HEK293 (cell line): ENCODE measurements around the gene ZNF17.
A peak's percentile ranks its signal among the peaks of the same experiment; 100 is the strongest.

Source experiments
- GLIS2 ChIP-seq: fragments of 450-650 bp; formaldehyde crosslinking; IDR thresholded peaks from 2 replicates; pipeline ENCODE4 v1.5.1; 2016; ENCODE audit warnings: missing biosample characterization, missing genetic modification characterization
- REPIN1 ChIP-seq: fragments of 450-650 bp; formaldehyde crosslinking; IDR thresholded peaks from 2 replicates; pipeline ENCODE4 v1.5.1; 2017; ENCODE audit warnings: missing biosample characterization, missing genetic modification characterization, low read depth
- SP3 ChIP-seq: fragments of 450-650 bp; formaldehyde crosslinking; IDR thresholded peaks from 2 replicates; pipeline ENCODE4 v1.5.1; 2016; ENCODE audit warnings: missing biosample characterization, missing genetic modification characterization
- SP7 ChIP-seq: fragments of 450-650 bp; formaldehyde crosslinking; IDR thresholded peaks from 2 replicates; pipeline ENCODE4 v1.5.1; 2016; ENCODE audit warnings: missing biosample characterization, missing genetic modification characterization
- ZBTB10 ChIP-seq: fragments of 450-650 bp; formaldehyde crosslinking; IDR thresholded peaks from 2 replicates; pipeline ENCODE4 v1.5.1; 2016; ENCODE audit warnings: missing biosample characterization, missing genetic modification characterization
- ZBTB11 ChIP-seq: fragments of 450-650 bp; formaldehyde crosslinking; conservative IDR thresholded peaks from 2 replicates; pipeline ENCODE4 v1.5.1; 2016; ENCODE audit warnings: low read depth, missing biosample characterization, missing genetic modification characterization
- ZBTB21 ChIP-seq: fragments of 450-650 bp; formaldehyde crosslinking; IDR thresholded peaks from 2 replicates; pipeline ENCODE4 v1.5.1; 2017; ENCODE audit warnings: missing biosample characterization, missing genetic modification characterization
- ZEB2 ChIP-seq: fragments of 450-650 bp; formaldehyde crosslinking; IDR thresholded peaks from 2 replicates; pipeline ENCODE4 v1.5.1; 2016; ENCODE audit warnings: missing biosample characterization, missing genetic modification characterization
- ZFHX2 ChIP-seq: fragments of 450-650 bp; formaldehyde crosslinking; conservative IDR thresholded peaks from 2 replicates; pipeline ENCODE4 v1.5.1; 2016; ENCODE audit warnings: missing biosample characterization, missing genetic modification characterization
- ZFP69B ChIP-seq: fragments of 450-650 bp; formaldehyde crosslinking; IDR thresholded peaks from 2 replicates; pipeline ENCODE4 v1.5.1; 2016; ENCODE audit warnings: missing biosample characterization, missing genetic modification characterization
- ZNF169 ChIP-seq: fragments of 450-650 bp; formaldehyde crosslinking; IDR thresholded peaks from 2 replicates; pipeline ENCODE4 v1.5.1; 2016; ENCODE audit warnings: missing biosample characterization, missing genetic modification characterization
- ZNF174 ChIP-seq: fragments of 450-650 bp; formaldehyde crosslinking; IDR thresholded peaks from 2 replicates; pipeline ENCODE4 v1.5.0; 2017; ENCODE audit warnings: missing biosample characterization, mild to moderate bottlenecking, missing genetic modification characterization
- ZNF221 ChIP-seq: fragments of 450-650 bp; formaldehyde crosslinking; IDR thresholded peaks from 2 replicates; pipeline ENCODE4 v1.5.1; 2017; ENCODE audit warnings: missing biosample characterization, missing genetic modification characterization, borderline replicate concordance
- ZNF223 ChIP-seq: fragments of 450-650 bp; formaldehyde crosslinking; IDR thresholded peaks from 2 replicates; pipeline ENCODE4 v1.5.1; 2016; ENCODE audit warnings: missing biosample characterization, missing genetic modification characterization
- ZNF302 ChIP-seq: fragments of 450-650 bp; formaldehyde crosslinking; IDR thresholded peaks from 2 replicates; pipeline ENCODE4 v1.5.1; 2016; ENCODE audit warnings: missing biosample characterization, missing genetic modification characterization, low read depth
- ZNF311 ChIP-seq: fragments of 450-650 bp; formaldehyde crosslinking; IDR thresholded peaks from 2 replicates; pipeline ENCODE4 v1.5.1; 2017; ENCODE audit warnings: missing biosample characterization, missing genetic modification characterization, borderline replicate concordance
- ZNF391 ChIP-seq: fragments of 450-650 bp; formaldehyde crosslinking; IDR thresholded peaks from 2 replicates; pipeline ENCODE4 v1.5.1; 2016; ENCODE audit warnings: low read depth, missing biosample characterization, missing genetic modification characterization, borderline replicate concordance
- ZNF416 ChIP-seq: fragments of 450-650 bp; formaldehyde crosslinking; IDR thresholded peaks from 2 replicates; pipeline ENCODE4 v1.5.1; 2016; ENCODE audit warnings: missing biosample characterization, missing genetic modification characterization
- ZNF423 ChIP-seq: fragments of 450-650 bp; formaldehyde crosslinking; IDR thresholded peaks from 2 replicates; pipeline ENCODE4 v1.5.1; 2016; ENCODE audit warnings: missing biosample characterization, missing genetic modification characterization
- ZNF433 ChIP-seq: fragments of 450-650 bp; formaldehyde crosslinking; IDR thresholded peaks from 2 replicates; pipeline ENCODE4 v1.5.1; 2016; ENCODE audit warnings: missing biosample characterization, missing genetic modification characterization, low read depth
- ZNF488 ChIP-seq: fragments of 450-650 bp; formaldehyde crosslinking; IDR thresholded peaks from 2 replicates; pipeline ENCODE4 v1.5.1; 2016; ENCODE audit warnings: missing biosample characterization, missing genetic modification characterization
- ZNF514 ChIP-seq: fragments of 450-650 bp; formaldehyde crosslinking; IDR thresholded peaks from 2 replicates; pipeline ENCODE4 v1.5.1; 2016; ENCODE audit warnings: missing biosample characterization, missing genetic modification characterization
- ZNF529 ChIP-seq: fragments of 450-650 bp; formaldehyde crosslinking; IDR thresholded peaks from 2 replicates; pipeline ENCODE4 v1.5.1; 2017; ENCODE audit warnings: missing genetic modification characterization, missing biosample characterization; ENCODE audit not compliant: insufficient replicate concordance
- ZNF561 ChIP-seq: fragments of 450-650 bp; IDR thresholded peaks from 2 replicates; pipeline ENCODE4 v1.5.1; 2018; ENCODE audit warnings: missing biosample characterization, missing genetic modification characterization, borderline replicate concordance
- ZNF624 ChIP-seq: fragments of 450-650 bp; formaldehyde crosslinking; IDR thresholded peaks from 2 replicates; pipeline ENCODE4 v1.5.1; 2017; ENCODE audit warnings: missing biosample characterization, missing genetic modification characterization
- ZNF670 ChIP-seq: fragments of 450-650 bp; formaldehyde crosslinking; IDR thresholded peaks from 2 replicates; pipeline ENCODE4 v1.5.1; 2016; ENCODE audit warnings: missing biosample characterization, missing genetic modification characterization, low read depth
- ZNF692 ChIP-seq: fragments of 450-650 bp; formaldehyde crosslinking; IDR thresholded peaks from 2 replicates; pipeline ENCODE4 v1.5.1; 2016; ENCODE audit warnings: missing biosample characterization, missing genetic modification characterization
- ZNF707 ChIP-seq: fragments of 450-650 bp; formaldehyde crosslinking; IDR thresholded peaks from 2 replicates; pipeline ENCODE4 v1.5.1; 2016; ENCODE audit warnings: missing biosample characterization, missing genetic modification characterization
- ZNF76 ChIP-seq: fragments of 450-650 bp; formaldehyde crosslinking; IDR thresholded peaks from 2 replicates; pipeline ENCODE4; 2016; ENCODE audit warnings: low read depth, missing biosample characterization, missing genetic modification characterization, borderline replicate concordance
- ZNF768 ChIP-seq: fragments of 450-650 bp; formaldehyde crosslinking; IDR thresholded peaks from 2 replicates; pipeline ENCODE4 v1.5.1; 2018; ENCODE audit warnings: missing biosample characterization, mild to moderate bottlenecking, missing genetic modification characterization
- ZSCAN30 ChIP-seq: fragments of 450-650 bp; IDR thresholded peaks from 2 replicates; pipeline ENCODE4 v1.5.1; 2018; ENCODE audit warnings: missing biosample characterization, mild to moderate bottlenecking, missing genetic modification characterization, moderate library complexity

Gene ZNF17

GRCh38 chr19:57435062-57435978 is 24.4 kb downstream of the ZNF17 start, which contains the start of gene ZNF749 (continued):
- TF ChIP-seq ZNF561 (no peak; the same call in 1 of the 2 replicates), ZNF624 (tag by site-specific recombination) (no peak), ZNF670 (no peak), ZNF169 (no peak), ZNF514 (tag by site-specific recombination) (no peak), ZNF707 (no peak), ZFP69B (tag by site-specific recombination) (no peak), ZNF416 (tag by site-specific recombination) (no peak), GLIS2 (tag by site-specific recombination) (peak; percentile 26; the same call in 1 of the 2 replicates), ZNF311 (tag by site-specific recombination) (no peak), ZNF488 (tag by site-specific recombination) (no peak), ZNF433 (no peak), REPIN1 (tag by site-specific recombination) (no peak), ZBTB11 (tag by site-specific recombination) (peak; percentile 18), SP7 (tag by site-specific recombination) (peak; percentile 61), ZBTB21 (tag by site-specific recombination) (peak; percentile 50; the same call in 1 of the 2 replicates), ZNF692 (tag by site-specific recombination) (peak; percentile 76; the same call in 1 of the 2 replicates), ZFHX2 (tag by site-specific recombination) (peak; percentile 80), ZEB2 (tag by site-specific recombination) (peak; percentile 58; the same call in 1 of the 2 replicates), ZNF302 (tag by site-specific recombination) (no peak), ZNF529 (tag by site-specific recombination) (no peak), ZBTB10 (tag by site-specific recombination) (peak; percentile 40; the same call in 1 of the 2 replicates), ZNF221 (tag by site-specific recombination) (no peak), ZNF391 (tag by site-specific recombination) (no peak), ZNF76 (tag by site-specific recombination) (peak; percentile 98), ZNF174 (tag by site-specific recombination) (no peak), ZNF223 (tag by site-specific recombination) (no peak), ZNF768 (tag by site-specific recombination) (no peak), ZNF423 (no peak), ZSCAN30 (tag by site-specific recombination) (peak; percentile 13; the same call in 1 of the 2 replicates), SP3 (tag by site-specific recombination) (peak; percentile 93)
